KMS-11 (cell line): ENCODE data around the gene YPEL2.

Experiments used
- H2AFZ ChIP-seq: fragments of 200-600 bp; sonication (generic); 2 replicates; pipeline ENCODE4 v1.6.1; 2016; ENCODE audit warnings: antibody characterized with exemption, mixed run types, low read depth
- H3K27ac ChIP-seq: fragments of 200-600 bp; sonication (generic); 2 replicates; pipeline ENCODE4 v1.6.1; 2016; ENCODE audit warnings: mild to moderate bottlenecking, mixed run types
- H3K27me3 ChIP-seq: fragments of 200-600 bp; sonication (generic); 2 replicates; pipeline ENCODE4 v1.6.1; 2017; ENCODE audit warnings: mild to moderate bottlenecking, low read depth, mixed run types, moderate library complexity; ENCODE audit not compliant: insufficient read depth
- H3K36me3 ChIP-seq: fragments of 200-600 bp; sonication (generic); 2 replicates; pipeline ENCODE4 v1.6.1; 2017; ENCODE audit warnings: mild to moderate bottlenecking, mixed run types; ENCODE audit not compliant: insufficient read depth
- H3K4me1 ChIP-seq: fragments of 200-600 bp; sonication (generic); 2 replicates; pipeline ENCODE4 v1.6.1; 2016; ENCODE audit warnings: mild to moderate bottlenecking, low read depth, mixed run types; ENCODE audit not compliant: poor library complexity, severe bottlenecking
- H3K4me2 ChIP-seq: fragments of 200-600 bp; sonication (generic); 2 replicates; pipeline ENCODE4 v1.7.0; 2016; ENCODE audit warnings: mild to moderate bottlenecking, mixed run types
- H3K4me3 ChIP-seq: fragments of 200-600 bp; sonication (generic); IDR thresholded peaks from 2 replicates; pipeline ENCODE4 v1.6.1; 2017; ENCODE audit warnings: low read depth, low read length, mixed read lengths; ENCODE audit not compliant: insufficient read depth
- H3K79me2 ChIP-seq: fragments of 200-600 bp; sonication (generic); 2 replicates; pipeline ENCODE4 v1.6.1; 2016; ENCODE audit warnings: low read depth, mixed run types; ENCODE audit not compliant: insufficient read depth
- H3K9ac ChIP-seq: fragments of 200-600 bp; sonication (generic); 2 replicates; pipeline ENCODE4 v1.6.1; 2016; ENCODE audit warnings: mild to moderate bottlenecking, mixed run types
- H4K20me1 ChIP-seq: fragments of 200-600 bp; sonication (generic); 2 replicates; pipeline ENCODE4 v1.6.1; 2016; ENCODE audit warnings: mild to moderate bottlenecking, mixed run types; ENCODE audit not compliant: insufficient read depth
- TF ChIP-seq, protein P1 (sequence below): fragments of 200-600 bp; sonication (generic); conservative IDR thresholded peaks from 2 replicates; pipeline ENCODE4 v1.6.1; 2017; ENCODE audit warnings: low read depth, mild to moderate bottlenecking, antibody characterized with exemption, low read length, moderate library complexity, mixed read lengths

YPEL2 gene

DNA sequence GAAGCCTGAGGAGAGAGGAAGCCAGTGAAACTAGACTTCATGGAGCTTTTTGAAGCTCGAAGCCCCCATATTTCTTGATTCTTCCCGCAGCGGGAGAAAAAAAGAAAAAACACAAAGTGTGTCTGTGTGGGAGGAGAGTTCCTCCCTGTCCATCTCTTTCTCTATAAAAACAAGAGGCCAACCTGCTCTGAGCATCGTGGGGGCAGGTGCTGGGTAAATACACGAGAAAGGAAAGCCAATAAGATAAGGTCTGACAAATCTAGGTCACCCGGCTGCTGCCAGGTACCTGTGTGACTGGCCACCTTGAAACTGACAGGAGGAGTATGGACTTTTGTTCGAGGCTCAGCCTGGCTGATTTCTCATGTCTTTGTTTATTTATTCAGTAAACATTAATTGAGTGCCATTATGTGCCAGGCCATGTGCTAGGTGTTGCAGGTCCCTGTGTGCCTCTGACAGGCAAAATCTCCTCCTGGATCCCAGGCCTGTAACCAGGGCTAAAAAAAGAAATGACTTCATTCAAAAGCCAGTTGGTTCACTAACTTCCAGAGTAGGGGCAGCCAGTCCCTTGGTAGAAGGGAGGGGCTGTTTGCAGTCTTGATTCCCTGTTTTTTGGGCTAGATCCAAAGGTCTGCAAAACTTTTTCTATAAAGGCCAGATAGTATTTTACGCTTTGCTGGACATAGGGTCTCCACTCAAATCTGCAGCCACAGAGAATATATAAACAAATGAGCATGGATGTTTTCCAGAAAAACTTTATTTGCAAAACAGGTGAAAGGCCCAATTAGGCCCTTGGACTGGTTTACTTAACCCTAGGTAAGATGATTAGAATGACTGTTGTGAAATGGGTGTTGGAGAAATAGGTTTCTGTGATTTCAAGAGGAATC is 35.6 kb downstream of the YPEL2 start:
- no peaks in the 10 kb centered on the region for H4K20me1 ChIP-seq
- H3K4me1 ChIP-seq, result peaks cover 5% of the 10 kb centered on the region
- no peak overlapping the region for H3K4me2 ChIP-seq
- H2AFZ ChIP-seq, result no peak overlapping the region
- H3K27ac ChIP-seq, result no peak overlapping the region
- TF ChIP-seq, protein P1, sequence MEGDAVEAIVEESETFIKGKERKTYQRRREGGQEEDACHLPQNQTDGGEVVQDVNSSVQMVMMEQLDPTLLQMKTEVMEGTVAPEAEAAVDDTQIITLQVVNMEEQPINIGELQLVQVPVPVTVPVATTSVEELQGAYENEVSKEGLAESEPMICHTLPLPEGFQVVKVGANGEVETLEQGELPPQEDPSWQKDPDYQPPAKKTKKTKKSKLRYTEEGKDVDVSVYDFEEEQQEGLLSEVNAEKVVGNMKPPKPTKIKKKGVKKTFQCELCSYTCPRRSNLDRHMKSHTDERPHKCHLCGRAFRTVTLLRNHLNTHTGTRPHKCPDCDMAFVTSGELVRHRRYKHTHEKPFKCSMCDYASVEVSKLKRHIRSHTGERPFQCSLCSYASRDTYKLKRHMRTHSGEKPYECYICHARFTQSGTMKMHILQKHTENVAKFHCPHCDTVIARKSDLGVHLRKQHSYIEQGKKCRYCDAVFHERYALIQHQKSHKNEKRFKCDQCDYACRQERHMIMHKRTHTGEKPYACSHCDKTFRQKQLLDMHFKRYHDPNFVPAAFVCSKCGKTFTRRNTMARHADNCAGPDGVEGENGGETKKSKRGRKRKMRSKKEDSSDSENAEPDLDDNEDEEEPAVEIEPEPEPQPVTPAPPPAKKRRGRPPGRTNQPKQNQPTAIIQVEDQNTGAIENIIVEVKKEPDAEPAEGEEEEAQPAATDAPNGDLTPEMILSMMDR, result no peak
- no peak overlapping the region for H3K9ac ChIP-seq
- no peak overlapping the region for H3K4me3 ChIP-seq
- no peaks in the 10 kb centered on the region for H3K79me2 ChIP-seq
- H3K27me3 ChIP-seq, result no peaks in the 10 kb centered on the region
- no peaks in the 10 kb centered on the region for H3K36me3 ChIP-seq

GRCh38 chr17:59367657-59368045 is 36.2 kb downstream of the YPEL2 start:
- no peaks in the 10 kb centered on the region for H3K27me3 ChIP-seq
- no peak overlapping the region for H3K4me2 ChIP-seq
- H3K4me3 ChIP-seq, result no peak overlapping the region
- TF ChIP-seq, protein P1, result no peak
- no peaks in the 10 kb centered on the region for H3K36me3 ChIP-seq
- no peaks in the 10 kb centered on the region for H3K79me2 ChIP-seq
- H3K27ac ChIP-seq, result no peak overlapping the region
- H3K4me1 ChIP-seq, result peaks cover 12% of the 10 kb centered on the region
- no peaks in the 10 kb centered on the region for H4K20me1 ChIP-seq
- H2AFZ ChIP-seq, result no peak overlapping the region
- H3K9ac ChIP-seq, result no peak overlapping the region

GRCh38 chr17:59368218-59368857 is 36.9 kb downstream of the YPEL2 start:
- no peak overlapping the region for H3K9ac ChIP-seq
- no peak overlapping the region for H3K27ac ChIP-seq
- peaks cover 13% of the 10 kb centered on the region for H3K4me1 ChIP-seq
- no peak overlapping the region for H3K4me3 ChIP-seq
- H4K20me1 ChIP-seq, result no peaks in the 10 kb centered on the region
- no peak overlapping the region for H2AFZ ChIP-seq
- no peak overlapping the region for H3K4me2 ChIP-seq
- H3K27me3 ChIP-seq, result no peaks in the 10 kb centered on the region
- no peaks in the 10 kb centered on the region for H3K36me3 ChIP-seq
- TF ChIP-seq, protein P1, result no peak
- no peaks in the 10 kb centered on the region for H3K79me2 ChIP-seq

DNA sequence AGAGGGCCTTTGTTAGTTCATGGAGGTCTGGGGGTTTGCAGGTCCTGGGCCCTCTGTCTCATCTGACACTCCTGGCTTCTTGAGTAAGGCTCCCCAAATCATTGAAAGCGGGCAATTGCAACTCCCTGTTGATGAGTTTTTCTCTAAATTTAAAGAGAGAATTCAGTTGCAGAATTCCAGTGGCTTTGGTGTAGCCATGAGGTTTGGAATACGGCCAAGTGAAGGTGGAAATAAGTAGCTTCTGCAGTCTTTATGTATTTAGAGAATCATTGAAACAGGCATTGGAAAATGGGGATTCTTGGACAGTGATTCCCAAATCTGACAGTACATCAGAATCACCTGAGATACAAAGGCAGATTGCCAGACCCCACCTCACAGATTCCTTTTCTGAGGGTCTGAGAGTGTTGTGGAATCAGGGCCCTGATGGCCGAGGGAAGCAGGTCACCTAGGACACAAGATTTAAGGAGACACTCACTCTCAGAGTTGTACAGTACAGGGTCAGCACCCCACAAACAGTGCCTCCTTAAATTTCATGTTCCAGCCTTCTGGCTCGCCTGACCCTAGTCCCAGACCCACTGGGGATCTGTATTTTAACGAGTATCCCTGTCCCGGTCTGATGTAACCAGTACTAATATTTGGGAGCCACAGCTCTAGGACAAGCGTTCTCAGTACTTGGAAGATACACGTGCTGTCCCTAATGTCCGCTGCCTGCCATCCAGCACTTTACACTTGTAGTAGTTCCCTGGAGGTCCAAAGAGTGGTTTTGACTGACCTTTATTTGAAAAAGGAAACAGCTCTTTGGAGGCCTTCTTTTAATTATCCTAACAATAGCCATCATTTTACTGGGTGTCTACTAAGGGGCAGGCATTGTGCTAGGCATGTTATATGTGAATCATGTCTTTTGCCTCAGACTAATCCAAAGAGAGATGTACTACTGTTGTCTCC is 37.8 kb downstream of the YPEL2 start:
- H3K9ac ChIP-seq, result no peak overlapping the region
- H3K79me2 ChIP-seq, result no peaks in the 10 kb centered on the region
- H3K4me2 ChIP-seq, result no peak overlapping the region
- H3K27ac ChIP-seq, result no peak overlapping the region
- H3K4me1 ChIP-seq, result peaks cover 13% of the 10 kb centered on the region
- H4K20me1 ChIP-seq, result no peaks in the 10 kb centered on the region
- no peak overlapping the region for H2AFZ ChIP-seq
- H3K4me3 ChIP-seq, result no peak overlapping the region
- no peaks in the 10 kb centered on the region for H3K27me3 ChIP-seq
- TF ChIP-seq, protein P1, result no peak
- H3K36me3 ChIP-seq, result no peaks in the 10 kb centered on the region
